ENCODE data around the gene FOXL3.

The FOXL3 gene

DNA sequence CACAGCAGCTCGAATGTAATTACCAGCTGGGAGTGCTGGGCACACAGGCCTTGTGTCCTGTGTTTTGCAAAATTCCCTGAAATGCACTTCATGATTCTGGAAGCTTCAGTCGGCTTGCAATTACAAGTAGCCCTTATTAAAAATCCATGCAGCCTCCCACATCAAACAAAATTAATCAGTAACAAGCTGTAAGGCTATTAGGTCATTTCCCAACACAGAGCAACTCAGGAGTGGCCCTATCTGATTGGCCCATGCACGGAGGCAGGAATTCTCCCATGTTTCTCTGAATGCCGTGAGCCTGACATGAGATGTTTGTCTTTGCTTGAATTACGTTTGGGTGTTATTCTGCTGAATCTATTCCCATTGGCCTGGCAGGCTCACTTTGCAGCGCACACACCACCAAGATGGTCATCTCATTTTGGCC lies 36.9 kb downstream of the FOXL3 start:
- no peaks in the 10 kb centered on the region for H3K36me3 ChIP-seq (ENCODE audit: control insufficient read depth in 2 of 2, insufficient read depth in 1 of 2, low read length in 2 of 2)
- no peaks in the 10 kb centered on the region for H3K4me1 ChIP-seq (ENCODE audit: control insufficient read depth, insufficient read depth, low read length)
- TF ChIP-seq ZSCAN16 (tag by site-specific recombination; IDR thresholded peaks at IDR 0.05) (no peak), ZNF664 (tag by site-specific recombination; IDR thresholded peaks at IDR 0.05) (no peak), ZNF133 (tag by site-specific recombination; IDR thresholded peaks at IDR 0.05) (no peak), ZNF530 (tag by site-specific recombination; IDR thresholded peaks at IDR 0.05; ENCODE audit: low read depth) (no peak), ZNF48 (tag by site-specific recombination; IDR thresholded peaks at IDR 0.05) (no peak), ZEB2 (tag by site-specific recombination; IDR thresholded peaks at IDR 0.05) (no peak), ZNF830 (tag by site-specific recombination; IDR thresholded peaks at IDR 0.05; ENCODE audit: low read depth) (no peak), KLF9 (tag by site-specific recombination; IDR thresholded peaks at IDR 0.05; ENCODE audit: low read depth) (no peak)
- TF ChIP-seq, protein P1, sequence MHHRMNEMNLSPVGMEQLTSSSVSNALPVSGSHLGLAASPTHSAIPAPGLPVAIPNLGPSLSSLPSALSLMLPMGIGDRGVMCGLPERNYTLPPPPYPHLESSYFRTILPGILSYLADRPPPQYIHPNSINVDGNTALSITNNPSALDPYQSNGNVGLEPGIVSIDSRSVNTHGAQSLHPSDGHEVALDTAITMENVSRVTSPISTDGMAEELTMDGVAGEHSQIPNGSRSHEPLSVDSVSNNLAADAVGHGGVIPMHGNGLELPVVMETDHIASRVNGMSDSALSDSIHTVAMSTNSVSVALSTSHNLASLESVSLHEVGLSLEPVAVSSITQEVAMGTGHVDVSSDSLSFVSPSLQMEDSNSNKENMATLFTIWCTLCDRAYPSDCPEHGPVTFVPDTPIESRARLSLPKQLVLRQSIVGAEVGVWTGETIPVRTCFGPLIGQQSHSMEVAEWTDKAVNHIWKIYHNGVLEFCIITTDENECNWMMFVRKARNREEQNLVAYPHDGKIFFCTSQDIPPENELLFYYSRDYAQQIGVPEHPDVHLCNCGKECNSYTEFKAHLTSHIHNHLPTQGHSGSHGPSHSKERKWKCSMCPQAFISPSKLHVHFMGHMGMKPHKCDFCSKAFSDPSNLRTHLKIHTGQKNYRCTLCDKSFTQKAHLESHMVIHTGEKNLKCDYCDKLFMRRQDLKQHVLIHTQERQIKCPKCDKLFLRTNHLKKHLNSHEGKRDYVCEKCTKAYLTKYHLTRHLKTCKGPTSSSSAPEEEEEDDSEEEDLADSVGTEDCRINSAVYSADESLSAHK (tag by site-specific recombination; IDR thresholded peaks at IDR 0.05) = no peak
- TF ChIP-seq, protein P2, sequence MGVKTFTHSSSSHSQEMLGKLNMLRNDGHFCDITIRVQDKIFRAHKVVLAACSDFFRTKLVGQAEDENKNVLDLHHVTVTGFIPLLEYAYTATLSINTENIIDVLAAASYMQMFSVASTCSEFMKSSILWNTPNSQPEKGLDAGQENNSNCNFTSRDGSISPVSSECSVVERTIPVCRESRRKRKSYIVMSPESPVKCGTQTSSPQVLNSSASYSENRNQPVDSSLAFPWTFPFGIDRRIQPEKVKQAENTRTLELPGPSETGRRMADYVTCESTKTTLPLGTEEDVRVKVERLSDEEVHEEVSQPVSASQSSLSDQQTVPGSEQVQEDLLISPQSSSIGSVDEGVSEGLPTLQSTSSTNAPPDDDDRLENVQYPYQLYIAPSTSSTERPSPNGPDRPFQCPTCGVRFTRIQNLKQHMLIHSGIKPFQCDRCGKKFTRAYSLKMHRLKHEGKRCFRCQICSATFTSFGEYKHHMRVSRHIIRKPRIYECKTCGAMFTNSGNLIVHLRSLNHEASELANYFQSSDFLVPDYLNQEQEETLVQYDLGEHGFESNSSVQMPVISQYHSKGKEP (tag by site-specific recombination; IDR thresholded peaks at IDR 0.05) = no peak
- TF ChIP-seq, protein P3, sequence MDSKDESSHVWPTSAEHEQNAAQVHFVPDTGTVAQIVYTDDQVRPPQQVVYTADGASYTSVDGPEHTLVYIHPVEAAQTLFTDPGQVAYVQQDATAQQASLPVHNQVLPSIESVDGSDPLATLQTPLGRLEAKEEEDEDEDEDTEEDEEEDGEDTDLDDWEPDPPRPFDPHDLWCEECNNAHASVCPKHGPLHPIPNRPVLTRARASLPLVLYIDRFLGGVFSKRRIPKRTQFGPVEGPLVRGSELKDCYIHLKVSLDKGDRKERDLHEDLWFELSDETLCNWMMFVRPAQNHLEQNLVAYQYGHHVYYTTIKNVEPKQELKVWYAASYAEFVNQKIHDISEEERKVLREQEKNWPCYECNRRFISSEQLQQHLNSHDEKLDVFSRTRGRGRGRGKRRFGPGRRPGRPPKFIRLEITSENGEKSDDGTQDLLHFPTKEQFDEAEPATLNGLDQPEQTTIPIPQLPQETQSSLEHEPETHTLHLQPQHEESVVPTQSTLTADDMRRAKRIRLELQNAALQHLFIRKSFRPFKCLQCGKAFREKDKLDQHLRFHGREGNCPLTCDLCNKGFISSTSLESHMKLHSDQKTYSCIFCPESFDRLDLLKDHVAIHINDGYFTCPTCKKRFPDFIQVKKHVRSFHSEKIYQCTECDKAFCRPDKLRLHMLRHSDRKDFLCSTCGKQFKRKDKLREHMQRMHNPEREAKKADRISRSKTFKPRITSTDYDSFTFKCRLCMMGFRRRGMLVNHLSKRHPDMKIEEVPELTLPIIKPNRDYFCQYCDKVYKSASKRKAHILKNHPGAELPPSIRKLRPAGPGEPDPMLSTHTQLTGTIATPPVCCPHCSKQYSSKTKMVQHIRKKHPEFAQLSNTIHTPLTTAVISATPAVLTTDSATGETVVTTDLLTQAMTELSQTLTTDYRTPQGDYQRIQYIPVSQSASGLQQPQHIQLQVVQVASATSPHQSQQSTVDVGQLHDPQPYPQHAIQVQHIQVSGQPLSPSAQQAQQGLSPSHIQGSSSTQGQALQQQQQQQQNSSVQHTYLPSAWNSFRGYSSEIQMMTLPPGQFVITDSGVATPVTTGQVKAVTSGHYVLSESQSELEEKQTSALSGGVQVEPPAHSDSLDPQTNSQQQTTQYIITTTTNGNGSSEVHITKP (tag by site-specific recombination; IDR thresholded peaks at IDR 0.05) = no peak
- TF ChIP-seq, protein P4, sequence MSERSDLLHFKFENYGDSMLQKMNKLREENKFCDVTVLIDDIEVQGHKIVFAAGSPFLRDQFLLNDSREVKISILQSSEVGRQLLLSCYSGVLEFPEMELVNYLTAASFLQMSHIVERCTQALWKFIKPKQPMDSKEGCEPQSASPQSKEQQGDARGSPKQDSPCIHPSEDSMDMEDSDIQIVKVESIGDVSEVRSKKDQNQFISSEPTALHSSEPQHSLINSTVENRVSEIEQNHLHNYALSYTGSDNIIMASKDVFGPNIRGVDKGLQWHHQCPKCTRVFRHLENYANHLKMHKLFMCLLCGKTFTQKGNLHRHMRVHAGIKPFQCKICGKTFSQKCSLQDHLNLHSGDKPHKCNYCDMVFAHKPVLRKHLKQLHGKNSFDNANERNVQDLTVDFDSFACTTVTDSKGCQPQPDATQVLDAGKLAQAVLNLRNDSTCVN (tag by site-specific recombination; optimal IDR thresholded peaks at IDR 0.05) = no peak
- CTCF ChIA-PET = interaction anchor here (0.6 kb wide), 2 partner anchors 162 to 856 kb away, joined by 3 to 4 read pairs; no protein-coding TSS in a partner anchor
- no peaks in the 10 kb centered on the region for H3K9me3 ChIP-seq (ENCODE audit: control insufficient read depth, insufficient read depth, low read depth, low read length)
- no peak overlapping the region for H3K4me3 ChIP-seq (ENCODE audit: low read depth, low read length)
- POLR2A ChIA-PET = no interaction called here
- no peak overlapping the region for H3K27ac ChIP-seq (ENCODE audit: extremely low read depth, low read depth, low read length)

DNA sequence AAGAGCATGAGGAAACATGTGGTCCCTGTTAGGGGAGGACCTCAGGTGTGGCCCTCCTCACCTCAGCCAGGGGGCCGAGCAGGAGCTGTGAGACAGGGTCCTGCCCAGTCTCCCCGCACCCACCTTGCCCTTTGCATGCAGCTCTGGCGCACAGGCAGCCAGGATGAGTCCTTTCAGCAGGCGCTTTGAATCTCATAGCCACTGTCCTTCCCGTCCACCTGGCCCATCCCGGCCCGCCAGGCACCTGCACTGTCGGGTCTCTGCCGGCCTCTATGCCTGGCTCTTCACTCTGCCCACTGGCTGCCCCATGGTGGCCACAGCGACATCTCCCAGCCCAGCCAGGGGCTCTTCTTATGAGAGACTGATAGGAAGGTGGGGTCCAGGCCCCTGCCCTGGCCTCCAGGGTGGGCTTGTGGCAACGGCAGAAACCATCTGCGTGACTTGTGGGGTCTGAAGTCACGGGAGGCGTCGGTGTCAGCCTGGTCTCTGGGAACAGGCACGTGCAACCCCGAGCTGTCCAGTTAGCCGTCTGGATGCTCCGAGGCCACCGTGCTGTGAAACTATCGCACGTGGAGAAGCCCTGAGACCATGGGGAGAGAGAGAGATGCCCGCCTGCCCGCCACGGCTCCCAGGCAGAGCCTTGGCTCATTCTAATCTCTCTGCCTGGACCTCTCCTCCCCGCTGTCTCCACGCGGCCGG lies 37.4 kb downstream of the FOXL3 start:
- Histone ChIP-seq H3K36me3 (ENCODE audit: control insufficient read depth in 2 of 2, insufficient read depth in 1 of 2, low read length in 2 of 2) (no peaks in the 10 kb centered on the region), H3K9me3 (ENCODE audit: control insufficient read depth, insufficient read depth, low read depth, low read length) (no peaks in the 10 kb centered on the region), H3K4me3 (ENCODE audit: low read depth, low read length) (no peak overlapping the region), H3K4me1 (ENCODE audit: control insufficient read depth, insufficient read depth, low read length) (no peaks in the 10 kb centered on the region), H3K27ac (ENCODE audit: extremely low read depth, low read depth, low read length) (no peak overlapping the region)
- POLR2A ChIA-PET = no interaction called here
- TF ChIP-seq ZNF785 (tag by site-specific recombination; IDR thresholded peaks at IDR 0.05) (no peak), ZNF404 (tag by site-specific recombination; IDR thresholded peaks at IDR 0.05) (no peak), GLIS2 (tag by site-specific recombination; IDR thresholded peaks at IDR 0.05) (no peak), ZNF677 (tag by site-specific recombination; IDR thresholded peaks at IDR 0.05) (no peak), KLF1 (tag by site-specific recombination; IDR thresholded peaks at IDR 0.05) (no peak)
- TF ChIP-seq, protein P5, sequence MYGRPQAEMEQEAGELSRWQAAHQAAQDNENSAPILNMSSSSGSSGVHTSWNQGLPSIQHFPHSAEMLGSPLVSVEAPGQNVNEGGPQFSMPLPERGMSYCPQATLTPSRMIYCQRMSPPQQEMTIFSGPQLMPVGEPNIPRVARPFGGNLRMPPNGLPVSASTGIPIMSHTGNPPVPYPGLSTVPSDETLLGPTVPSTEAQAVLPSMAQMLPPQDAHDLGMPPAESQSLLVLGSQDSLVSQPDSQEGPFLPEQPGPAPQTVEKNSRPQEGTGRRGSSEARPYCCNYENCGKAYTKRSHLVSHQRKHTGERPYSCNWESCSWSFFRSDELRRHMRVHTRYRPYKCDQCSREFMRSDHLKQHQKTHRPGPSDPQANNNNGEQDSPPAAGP (tag by site-specific recombination; IDR thresholded peaks at IDR 0.05) = no peak
- CTCF ChIA-PET = interaction anchor here (0.6 kb wide), 1 partner anchor 161 kb away, joined by 4 read pairs; no protein-coding TSS in a partner anchor
